Measurements from ENCODE around the gene CDK5RAP3.
"Not testable (repeated sequence)": the region's sequence is repeated elsewhere in the genome, so short reads cannot be mapped to it uniquely, and the experiment has no call there.

The CDK5RAP3 gene, protein sequence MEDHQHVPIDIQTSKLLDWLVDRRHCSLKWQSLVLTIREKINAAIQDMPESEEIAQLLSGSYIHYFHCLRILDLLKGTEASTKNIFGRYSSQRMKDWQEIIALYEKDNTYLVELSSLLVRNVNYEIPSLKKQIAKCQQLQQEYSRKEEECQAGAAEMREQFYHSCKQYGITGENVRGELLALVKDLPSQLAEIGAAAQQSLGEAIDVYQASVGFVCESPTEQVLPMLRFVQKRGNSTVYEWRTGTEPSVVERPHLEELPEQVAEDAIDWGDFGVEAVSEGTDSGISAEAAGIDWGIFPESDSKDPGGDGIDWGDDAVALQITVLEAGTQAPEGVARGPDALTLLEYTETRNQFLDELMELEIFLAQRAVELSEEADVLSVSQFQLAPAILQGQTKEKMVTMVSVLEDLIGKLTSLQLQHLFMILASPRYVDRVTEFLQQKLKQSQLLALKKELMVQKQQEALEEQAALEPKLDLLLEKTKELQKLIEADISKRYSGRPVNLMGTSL

DNA sequence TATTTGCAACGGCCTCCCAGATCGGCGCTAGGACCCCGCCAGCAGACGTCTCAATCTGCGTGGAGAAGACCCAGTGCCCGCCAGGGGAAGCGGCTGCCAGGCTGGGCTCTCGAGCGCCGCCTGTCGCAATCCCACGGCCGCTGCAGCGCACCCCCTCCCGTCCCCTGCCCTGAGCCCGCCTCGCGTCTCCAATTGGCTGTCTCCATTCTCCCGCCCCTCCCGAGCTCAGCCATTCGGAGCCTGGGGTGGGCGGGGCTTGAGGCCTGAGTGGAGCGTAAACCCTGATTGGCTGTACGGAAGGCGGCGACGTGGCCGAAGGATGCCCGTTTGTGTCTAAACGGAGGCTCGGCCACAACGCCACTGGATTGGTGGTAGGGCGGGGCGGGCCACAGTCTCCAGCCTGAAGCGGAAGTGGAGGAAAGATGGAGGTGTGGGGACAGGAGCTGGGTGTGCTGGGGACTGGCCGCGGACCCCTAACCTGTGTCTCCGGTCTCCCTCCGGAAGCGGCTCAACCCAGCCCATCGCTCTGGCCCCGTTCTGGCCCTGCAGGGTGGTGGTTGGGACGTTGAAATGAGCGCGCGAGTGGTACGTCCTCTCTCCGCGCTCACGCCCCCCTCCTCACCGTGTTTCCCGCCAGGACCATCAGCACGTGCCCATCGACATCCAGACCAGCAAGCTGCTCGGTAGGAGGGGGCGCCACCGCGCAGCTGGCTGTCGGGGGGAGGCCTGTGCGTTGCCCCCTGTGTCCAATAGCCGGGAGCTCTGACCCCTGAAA is at the start of gene CDK5RAP3:
Gene CDK5RAP3 (plus strand): TSS at position 389 of the 775 bp plus-strand sequence. CDS start 34 bp downstream, at position 423.
- FAIRE-seq: peak; percentile 99

DNA sequence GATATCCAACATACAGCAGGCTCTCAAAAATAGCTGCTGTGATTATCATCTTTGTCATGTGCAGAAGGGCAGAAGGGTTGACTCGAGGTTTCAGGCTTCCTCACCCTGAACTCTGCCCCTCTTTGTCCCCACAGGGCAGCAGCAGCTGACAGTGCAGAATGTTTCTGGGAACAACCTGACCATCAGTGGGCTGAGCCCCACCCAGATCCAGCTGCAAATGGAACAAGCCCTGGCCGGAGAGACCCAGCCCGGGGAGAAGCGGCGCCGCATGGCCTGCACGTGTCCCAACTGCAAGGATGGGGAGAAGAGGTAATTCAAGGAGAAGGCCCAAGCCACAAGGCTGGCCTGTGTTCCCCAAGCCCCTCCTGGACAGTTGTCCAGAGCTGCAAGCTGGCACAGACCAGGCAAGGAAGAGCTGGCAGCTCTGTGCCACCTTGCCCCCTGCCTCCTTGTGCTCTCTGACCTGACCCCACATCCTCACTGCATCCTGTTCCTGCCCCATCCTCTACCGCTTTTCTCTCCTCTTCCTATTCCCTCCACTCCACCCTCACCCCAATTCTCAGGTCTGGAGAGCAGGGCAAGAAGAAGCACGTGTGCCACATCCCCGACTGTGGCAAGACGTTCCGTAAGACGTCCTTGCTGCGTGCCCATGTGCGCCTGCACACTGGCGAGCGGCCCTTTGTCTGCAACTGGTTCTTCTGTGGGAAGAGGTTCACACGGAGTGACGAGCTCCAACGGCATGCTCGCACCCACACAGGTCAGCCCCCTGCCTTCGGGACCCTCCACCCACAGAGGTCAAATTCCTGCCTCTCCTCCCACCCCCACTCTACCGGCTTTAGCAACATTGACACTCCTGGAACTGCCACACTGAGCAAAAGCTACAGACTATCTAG is 45.9 kb upstream of the CDK5RAP3 start:
- no peak for FAIRE-seq

DNA sequence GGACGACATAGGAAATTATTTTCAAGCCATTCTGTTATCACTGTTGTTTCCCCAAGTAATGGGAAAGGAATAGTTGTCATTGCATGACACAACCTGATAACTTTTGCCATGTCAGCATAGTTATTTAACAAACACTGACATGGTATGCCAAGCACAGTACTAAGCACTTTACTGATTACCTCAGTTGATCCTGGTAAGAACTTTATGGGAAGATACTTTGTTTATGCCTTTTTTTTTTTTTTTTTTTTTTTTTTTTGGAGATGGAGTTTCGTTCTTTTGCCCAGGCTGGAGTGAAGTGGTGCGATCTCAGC is 45.3 kb upstream of the CDK5RAP3 start:
- no peak for FAIRE-seq

DNA sequence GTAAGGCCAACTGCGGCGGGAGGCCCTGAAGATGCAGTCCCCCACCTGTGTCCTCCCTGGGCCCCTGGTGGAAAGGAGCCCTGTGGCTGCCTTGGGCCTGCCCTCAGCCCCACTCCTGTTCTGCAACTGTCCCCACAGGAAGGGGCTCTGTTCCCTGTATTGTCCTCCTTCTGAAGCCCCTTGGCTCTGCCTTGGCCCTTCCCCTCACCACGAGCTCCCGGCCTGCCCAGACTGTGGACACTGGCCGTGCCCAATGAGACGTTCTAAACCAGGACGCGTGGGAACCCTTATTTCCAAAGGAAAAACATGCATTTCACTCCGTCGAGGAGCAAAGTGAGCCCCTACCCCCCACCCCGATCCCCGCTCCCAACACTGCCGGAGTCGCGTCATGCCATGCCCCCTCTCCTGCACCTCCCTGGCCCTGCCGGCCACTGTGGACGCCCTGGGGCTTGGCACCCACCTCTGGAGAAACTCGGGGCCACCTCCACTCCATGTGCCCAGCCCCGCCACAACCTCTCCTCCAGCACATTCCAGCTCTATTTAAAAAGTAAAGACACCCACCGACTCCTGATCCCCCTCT is 43.0 kb upstream of the CDK5RAP3 start:
- no peak for FAIRE-seq

DNA sequence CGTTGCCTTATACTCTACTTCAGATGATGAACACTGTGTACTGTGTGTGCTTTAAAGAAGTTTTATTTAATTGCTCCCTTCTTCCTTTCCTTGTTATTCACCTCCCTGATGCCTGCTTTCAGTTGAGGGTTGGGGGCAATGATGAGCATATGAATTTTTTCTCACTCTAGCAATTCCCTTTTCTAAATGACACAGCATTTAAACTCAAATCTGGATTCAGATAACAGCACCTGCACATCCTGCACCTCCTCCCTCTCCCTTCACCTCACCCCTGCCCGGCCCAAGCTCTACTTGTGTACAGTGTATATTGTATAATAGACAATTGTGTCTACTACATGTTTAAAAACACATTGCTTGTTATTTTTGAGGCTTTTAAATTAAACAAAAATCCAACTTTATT is 42.5 kb upstream of the CDK5RAP3 start:
- FAIRE-seq: no peak

DNA sequence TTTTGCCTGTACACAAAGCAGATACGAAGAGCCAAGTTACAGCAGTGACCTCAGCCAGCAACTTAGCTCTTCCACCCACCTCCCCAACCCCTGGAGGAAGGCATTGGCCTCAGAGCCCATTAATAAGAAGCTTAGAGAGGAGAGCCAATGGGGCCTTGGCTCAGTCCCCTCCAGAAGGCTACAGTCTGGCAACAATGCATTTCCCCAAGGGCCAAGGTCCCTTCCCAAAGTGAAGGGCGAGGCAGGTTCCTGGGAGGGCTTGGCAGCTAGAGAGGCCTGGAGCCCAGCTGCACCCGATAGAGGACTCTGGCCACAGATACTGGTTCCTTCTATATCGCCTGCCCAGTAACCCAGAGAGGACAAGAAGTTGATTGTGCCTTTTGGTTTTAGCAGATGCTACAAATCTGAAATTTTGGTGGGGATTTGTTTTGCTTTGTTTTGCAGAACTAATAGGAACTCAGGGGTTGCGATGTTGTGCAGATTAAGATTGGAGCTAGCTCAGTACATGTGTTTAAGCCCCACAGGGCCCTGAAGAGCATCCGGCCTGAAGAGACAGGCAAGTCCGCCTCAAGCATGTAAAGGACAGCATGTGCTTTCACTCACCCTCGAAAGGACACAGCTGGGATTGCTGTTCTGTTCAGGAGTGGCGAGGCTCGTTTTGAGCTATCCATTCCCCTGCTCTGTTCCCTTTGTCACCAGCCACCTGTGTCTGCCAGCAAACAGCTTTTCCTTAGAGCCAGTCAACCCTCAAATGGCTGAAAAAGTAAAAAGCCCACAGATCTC is 41.5 kb upstream of the CDK5RAP3 start:
- no peak for FAIRE-seq

DNA sequence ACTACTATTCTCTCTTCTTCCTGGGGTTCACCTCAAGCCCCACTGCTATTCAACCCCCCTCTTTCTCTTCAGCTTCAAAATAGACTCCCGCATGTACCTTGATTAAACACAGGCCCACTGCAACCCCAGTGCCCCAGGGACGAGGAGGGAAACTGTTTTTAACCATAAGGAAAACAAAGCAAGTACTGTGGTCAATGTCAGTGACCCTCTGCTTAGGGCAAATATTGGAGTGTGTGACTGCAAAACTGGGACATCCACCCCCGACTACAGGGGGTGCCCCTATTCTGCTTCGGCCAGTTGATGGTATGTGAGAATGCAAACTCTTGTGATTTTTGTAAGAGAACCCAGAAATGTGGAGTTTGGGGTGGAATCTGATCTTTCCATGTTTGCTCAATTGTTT is 39.1 kb upstream of the CDK5RAP3 start:
- no peak for FAIRE-seq

DNA sequence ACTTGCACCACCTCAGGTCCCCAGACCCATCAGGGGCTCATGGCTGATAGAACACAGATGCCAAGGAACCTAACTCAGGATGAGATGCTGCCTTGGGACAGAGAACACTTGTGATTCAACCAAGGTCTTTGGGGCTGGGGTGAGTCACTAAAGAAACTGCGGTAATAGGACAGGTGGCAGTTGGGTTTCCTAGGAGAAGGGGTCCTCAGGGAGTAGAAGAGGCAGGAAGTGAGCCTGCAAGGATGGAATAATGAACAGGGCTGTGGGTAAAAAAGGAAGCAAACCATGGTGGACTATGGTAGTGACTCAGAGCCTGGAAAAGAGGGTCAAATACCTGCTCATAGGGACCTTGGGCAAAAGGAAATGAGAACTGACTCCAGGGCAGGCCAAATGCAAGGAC is 36.1 kb upstream of the CDK5RAP3 start:
- FAIRE-seq: no peak

DNA sequence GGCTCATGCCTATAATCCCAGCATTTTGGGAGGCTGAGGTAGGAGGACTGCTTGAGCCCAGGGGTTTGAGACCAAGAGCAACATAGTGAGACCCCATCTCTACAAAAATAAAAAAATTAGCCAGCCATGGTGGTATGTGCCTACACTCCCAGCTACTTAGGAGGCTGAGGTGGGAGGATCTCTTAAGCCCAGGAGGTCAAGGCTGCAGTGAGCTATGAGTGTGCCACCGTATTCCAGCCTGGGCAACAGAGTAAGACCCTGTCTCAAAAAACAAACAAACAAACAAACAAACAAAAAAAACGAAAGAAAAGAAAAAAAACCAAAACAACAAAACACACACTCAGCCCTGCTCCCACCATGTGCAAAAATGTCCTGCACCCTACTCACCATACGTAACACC is 35.4 kb upstream of the CDK5RAP3 start:
- not testable (repeated sequence) for FAIRE-seq

DNA sequence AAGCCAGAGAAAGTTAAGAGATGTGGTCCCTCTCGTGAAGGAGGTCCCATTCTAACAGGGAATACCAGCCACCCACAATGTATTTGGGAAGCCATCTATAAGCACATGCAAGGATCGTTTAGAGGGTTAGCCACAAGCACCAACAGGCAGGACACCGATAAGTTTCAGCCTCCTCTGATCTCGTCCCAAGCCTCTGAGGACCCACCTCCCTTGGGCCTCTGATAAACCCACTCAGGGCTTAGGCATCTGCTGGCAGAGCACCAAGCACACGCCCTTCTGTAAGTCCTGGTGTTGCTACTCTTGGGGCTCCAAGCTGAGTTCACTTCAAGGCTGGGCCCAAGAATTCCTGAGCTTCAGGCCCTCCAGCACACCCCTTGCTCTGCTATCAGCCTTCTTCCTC is 35.0 kb upstream of the CDK5RAP3 start:
- FAIRE-seq: no peak

DNA sequence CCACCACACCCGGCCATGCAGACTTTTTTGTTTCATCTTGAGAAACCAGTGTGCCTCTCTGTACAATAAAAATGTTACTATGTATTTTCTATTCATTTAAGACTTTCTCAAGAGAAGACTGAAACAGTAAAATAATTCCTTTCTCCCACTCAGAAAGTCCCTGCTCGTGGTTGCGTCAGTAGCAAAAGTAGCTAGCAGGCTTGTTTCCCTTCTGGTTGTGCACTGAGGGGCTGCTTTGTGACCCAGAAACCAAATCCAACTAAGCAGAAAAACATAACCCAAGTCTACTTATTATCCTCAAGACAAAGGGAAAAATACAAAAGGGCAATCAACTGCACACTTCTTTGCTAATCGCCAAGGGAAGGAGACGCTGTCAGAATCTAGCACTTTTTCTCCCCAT is 33.0 kb upstream of the CDK5RAP3 start:
- FAIRE-seq: no peak

DNA sequence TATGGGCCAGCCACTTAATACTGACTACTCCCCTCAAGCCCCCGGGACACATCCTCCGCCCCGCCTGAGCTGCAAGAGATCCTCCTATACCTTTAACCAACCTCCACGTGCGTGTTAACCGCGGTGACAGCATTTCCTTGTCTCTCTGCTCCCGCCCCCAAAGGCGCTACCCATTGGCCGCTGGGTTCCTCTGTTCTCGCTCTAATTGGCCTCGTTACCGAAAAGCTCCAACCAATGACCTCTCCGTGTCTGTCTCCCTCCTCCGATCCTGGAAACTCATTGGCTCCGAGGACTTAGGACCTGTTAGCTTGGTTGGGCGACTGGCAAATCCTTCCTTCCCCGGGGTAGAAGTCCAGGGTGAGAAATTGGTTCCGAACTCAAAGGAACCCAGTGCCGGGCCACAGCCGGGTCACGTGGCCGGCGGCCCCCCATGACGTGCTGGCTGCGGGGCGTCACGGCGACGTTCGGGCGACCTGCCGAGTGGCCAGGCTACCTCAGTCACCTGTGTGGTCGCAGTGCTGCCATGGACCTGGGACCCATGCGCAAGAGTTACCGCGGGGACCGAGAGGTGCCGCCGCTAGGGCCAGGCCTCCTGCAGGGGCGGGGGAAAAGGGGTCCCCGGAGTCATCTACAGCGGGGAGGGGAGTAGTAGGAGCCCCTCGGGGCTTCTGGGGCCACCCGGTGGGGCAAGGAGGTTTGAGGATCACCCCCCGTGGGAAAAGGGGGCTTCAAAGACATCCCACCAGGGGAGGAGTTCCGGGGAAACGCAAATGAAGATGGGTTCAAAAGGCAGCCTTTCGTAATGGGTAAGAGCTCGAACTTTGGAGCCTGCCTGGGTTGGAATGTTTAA is 29.4 kb upstream of the CDK5RAP3 start, which contains the start of gene PNPO:
Gene PNPO (plus strand): TSS at position 326 of the 850 bp plus-strand sequence. CDS start 105 bp downstream, at position 431.
- peak; percentile 99 for FAIRE-seq

DNA sequence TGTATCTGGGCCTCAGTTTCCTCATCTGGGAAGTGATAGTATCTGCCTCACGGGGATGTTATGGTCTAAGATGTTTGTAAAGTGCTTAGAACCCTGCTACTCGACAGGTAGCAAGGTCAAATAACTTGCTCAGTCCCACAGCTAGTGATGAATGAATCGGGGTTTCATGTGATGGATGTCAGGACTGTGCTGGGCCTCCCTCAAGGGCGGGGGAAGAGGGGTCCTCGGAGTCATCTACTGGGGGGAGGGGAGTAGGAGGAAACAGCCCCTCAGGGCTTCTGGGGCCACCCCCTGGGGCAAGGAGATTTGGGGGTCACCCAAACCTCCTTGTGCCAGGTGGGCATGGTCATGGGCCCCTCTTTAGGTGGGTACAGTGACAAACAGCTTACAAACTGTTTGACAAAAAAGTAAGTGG is 28.8 kb upstream of the CDK5RAP3 start:
- FAIRE-seq: no peak

DNA sequence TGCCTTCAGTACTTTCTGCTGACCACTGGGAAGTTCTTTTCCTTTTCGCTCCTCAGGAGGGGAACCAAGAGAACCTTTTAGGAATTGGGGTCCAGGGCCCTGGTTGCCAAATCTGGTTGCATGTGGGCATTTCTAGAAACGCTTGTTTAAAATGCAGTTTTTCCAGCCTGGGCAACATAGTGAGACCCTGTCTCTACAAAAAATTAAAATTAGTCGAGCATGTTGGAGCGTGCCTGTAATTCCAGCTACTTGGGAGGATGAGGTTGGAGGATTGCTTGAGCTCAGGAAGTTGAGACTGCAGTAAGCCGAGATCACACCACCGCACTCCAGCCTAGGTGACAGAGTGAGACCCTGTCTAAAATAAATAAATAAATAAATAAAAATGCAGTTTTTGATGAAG is 28.3 kb upstream of the CDK5RAP3 start:
- no peak for FAIRE-seq

DNA sequence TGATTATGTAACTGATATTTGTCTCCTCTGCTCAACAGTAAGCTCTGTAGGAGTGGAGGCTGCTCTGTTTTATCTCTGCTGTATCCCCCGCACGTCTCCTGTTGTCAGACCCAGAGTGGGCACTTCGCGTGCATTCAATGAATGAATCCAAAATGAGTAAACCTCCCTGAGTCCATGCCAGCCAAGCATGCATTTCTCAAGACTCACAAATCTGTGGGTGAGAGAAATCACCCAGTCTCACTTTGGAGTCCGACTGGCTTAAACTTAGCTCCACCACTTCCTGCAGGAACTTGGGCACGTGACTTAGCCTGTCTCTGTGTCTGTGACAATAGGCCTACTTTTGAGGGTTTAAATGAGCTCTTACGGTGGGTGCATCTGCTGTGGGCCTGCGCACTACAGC is 25.8 kb upstream of the CDK5RAP3 start:
- no peak for FAIRE-seq

DNA sequence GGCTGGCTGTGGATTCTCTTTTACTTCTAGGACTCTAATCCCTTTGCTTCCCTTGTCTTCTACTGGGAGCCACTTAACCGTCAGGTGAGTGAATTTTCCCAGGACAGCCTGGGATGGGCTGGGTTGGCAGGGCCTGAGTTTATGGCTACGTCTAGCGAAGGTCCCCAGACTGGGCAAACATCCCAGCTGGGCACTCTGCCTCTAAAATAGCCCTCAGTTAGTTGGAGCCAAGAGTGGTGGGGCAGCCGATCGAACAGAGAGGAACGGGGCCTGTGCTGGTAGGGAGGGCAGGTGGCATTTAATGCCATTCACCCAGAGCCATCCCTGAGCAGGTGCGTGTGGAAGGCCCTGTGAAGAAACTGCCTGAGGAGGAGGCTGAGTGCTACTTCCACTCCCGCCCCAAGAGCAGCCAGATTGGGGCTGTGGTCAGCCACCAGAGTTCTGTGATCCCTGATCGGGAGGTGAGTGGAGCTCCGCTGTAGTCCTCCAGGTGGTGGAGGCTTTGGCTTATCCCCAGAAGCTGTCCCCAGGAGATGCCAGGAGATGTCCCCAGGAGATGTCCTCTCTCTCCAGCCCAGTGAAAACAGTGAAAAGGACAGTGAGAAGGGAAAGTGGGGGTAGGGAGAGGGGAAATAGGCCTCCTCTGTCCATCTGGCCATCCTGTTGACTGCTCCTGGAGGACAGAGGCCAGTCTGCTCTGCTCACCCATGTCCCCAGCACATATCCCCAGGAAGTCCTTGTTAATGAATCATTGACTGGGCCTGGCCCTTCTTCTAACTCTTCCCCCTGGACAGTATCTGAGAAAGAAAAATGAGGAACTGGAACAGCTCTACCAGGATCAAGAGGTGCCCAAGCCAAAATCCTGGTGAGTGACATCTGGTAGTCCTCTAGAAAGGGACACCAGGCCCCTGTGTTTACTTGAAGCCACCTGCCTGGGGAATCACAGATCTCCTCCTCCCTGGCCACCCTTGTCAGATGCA is 25.1 kb upstream of the CDK5RAP3 start:
- FAIRE-seq: no peak

DNA sequence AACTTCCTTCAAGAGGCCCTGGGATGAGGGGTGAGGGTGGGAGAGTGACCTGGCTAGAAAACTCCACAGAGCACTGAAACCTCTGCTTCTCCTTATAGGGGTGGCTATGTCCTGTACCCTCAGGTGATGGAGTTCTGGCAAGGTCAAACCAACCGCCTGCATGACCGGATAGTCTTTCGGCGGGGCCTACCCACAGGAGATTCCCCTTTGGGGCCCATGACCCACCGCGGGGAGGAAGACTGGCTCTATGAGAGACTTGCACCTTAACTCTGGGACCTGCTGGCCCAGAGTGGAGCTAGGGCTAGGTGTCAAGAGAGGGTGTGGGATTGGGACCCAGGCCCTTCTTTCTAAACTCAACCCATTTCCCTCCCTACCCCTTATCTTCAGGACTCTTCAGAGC is 24.4 kb upstream of the CDK5RAP3 start:
- FAIRE-seq: no peak

DNA sequence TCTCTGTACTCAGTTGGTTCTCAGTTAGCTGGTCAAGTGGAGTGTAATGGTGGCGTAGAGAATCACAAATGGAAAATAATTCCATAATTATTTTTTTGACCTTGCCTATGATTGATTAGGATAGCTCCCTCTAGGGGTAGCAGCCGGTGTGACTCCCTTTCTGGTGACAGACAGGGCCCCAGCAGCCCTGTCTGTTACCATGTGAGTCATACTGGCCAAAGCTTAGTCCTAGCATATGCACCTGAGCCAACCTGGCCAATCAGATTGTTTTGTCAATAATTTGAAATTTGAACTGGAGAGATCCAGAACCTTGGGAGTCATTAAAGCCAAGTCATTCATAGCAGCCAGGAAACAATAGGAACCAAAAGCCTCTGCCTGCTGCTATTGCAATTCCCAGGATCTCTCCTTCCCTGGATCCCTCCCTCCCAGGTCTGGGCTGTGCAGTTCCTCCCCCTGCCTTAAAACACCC is 23.9 kb upstream of the CDK5RAP3 start:
- peak; percentile 89 for FAIRE-seq

DNA sequence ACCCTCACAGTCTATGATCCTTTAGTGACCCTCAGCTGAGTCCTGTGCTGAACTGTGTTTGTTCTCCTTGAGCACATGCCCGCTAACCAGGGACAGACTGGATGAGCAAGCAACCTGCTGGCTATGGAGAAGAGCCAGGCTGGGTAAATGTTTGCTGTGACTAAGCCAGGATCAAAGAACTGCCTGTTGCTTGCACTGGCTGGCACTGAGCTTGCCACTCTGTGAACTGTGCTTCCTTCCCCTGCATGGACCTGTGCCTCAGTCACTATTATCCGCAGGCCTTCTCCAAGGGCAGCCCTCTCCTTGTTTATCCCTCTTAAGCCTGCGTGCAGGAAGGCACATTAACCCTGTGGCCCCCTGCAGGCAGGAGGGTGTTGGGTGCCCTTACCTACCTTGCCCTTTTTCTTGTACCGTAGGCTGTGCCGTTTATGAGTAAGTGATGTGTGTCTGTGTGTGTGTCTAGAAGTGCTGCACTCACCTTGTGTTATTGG is 22.2 kb upstream of the CDK5RAP3 start:
- FAIRE-seq: no peak
